ENCODE data around the gene ATXN7L3.

- TF ChIP-seq CTCF (IDR thresholded peaks at IDR 0.05) (no peak), POLR2A (IDR thresholded peaks at IDR 0.05) (no peak), POLR2AphosphoS5 (IDR thresholded peaks at IDR 0.05) (no peak), EP300 (IDR thresholded peaks at IDR 0.05; ENCODE audit: low read depth) (no peak)
Measured at GRCh38 chr17:44236444-44236991, 36.8 kb upstream of the ATXN7L3 start.
